Measurements from ENCODE around the gene ELOB. TPM values are rescaled to one million over a fixed set of nuclear protein-coding genes. Genes with fewer than 3 reads are reported as not detected.
A peak's percentile ranks its signal among the peaks of the same experiment; 100 is the strongest.

Gene ELOB
- polyA plus RNA-seq, 1 of the 3 experiments (the other 2 are of a cell fraction), result 329 TPM

- Histone ChIP-seq H3K4me1 (ENCODE audit: control insufficient read depth in 1 of 2, insufficient read depth in 2 of 2, low read depth in 1 of 2, low read length in 1 of 2) (peaks cover 0 to 7% of the 10 kb centered on the region in 2 experiments; a peak in 1 of 4 replicates), H3K79me2 (ENCODE audit: insufficient read depth) (no peaks in the 10 kb centered on the region), H4K20me1 (ENCODE audit: insufficient read depth) (no peaks in the 10 kb centered on the region), H3K9me3 (no peaks in the 10 kb centered on the region), H3K9me2 (no peaks in the 10 kb centered on the region), H3K4me3 (ENCODE audit: low read depth in 2 of 2, low read length in 1 of 2) (no peak overlapping the region), H3K4me2 (no peak overlapping the region), H3K27me3 (ENCODE audit: insufficient read depth) (no peaks in the 10 kb centered on the region), H3K36me3 (replicated peaks in 1 of 2; ENCODE audit: control insufficient read depth in 1 of 2, insufficient read depth in 2 of 2, low read length in 1 of 2) (no peaks in the 10 kb centered on the region), H3F3A (replicated peaks; ENCODE audit: insufficient read depth) (no peaks in the 10 kb centered on the region), H3K9ac (no peak overlapping the region), H2AFZ (ENCODE audit: low read depth) (no peak overlapping the region), H3K27ac (ENCODE audit: low read depth in 2 of 2, low read length in 1 of 2) (peak overlapping the region in 1 of 2 experiments; percentile 79; a peak in 2 of 4 replicates)
- no peak for DNase-seq
- POLR2A ChIA-PET, result no interaction called here
- CTCF ChIA-PET, result interaction anchor here (1.1 to 1.7 kb wide), 4 partner anchors 8 to 40 kb away, joined by 3 to 5 read pairs (median 4); partner anchors contain the start of gene PRSS33
- TF ChIP-seq NFIC (IDR thresholded peaks at IDR 0.05; ENCODE audit: borderline replicate concordance), result no peak
- TF ChIP-seq RCOR1 (IDR thresholded peaks at IDR 0.05; ENCODE audit: low read length), result no peak
- TF ChIP-seq, protein P1, sequence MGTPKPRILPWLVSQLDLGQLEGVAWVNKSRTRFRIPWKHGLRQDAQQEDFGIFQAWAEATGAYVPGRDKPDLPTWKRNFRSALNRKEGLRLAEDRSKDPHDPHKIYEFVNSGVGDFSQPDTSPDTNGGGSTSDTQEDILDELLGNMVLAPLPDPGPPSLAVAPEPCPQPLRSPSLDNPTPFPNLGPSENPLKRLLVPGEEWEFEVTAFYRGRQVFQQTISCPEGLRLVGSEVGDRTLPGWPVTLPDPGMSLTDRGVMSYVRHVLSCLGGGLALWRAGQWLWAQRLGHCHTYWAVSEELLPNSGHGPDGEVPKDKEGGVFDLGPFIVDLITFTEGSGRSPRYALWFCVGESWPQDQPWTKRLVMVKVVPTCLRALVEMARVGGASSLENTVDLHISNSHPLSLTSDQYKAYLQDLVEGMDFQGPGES (IDR thresholded peaks at IDR 0.05; ENCODE audit: low read depth, low read length), result no peak
- TF ChIP-seq RAD21 (IDR thresholded peaks at IDR 0.05; ENCODE audit: low read length), result no peak
- TF ChIP-seq USF1 (IDR thresholded peaks at IDR 0.05; ENCODE audit: borderline replicate concordance, low read depth), result no peak
- TF ChIP-seq EP300 (IDR thresholded peaks at IDR 0.05; ENCODE audit: borderline replicate concordance in 1 of 2, low read depth in 1 of 2, low read length in 1 of 2), result no peak
- 97% methylated on average over 18 of the region's 39 CpGs for WGBS (ENCODE audit: low lambda C conversion rate)
These were observed 21.7 kb upstream of the ELOB start for GRCh38 chr16:2798723-2799204.

- Histone ChIP-seq H3K9ac (no peak overlapping the region), H3K36me3 (replicated peaks in 1 of 2; ENCODE audit: control insufficient read depth in 1 of 2, insufficient read depth in 2 of 2, low read length in 1 of 2) (no peaks in the 10 kb centered on the region), H4K20me1 (ENCODE audit: insufficient read depth) (no peaks in the 10 kb centered on the region), H3K4me3 (ENCODE audit: low read depth in 2 of 2, low read length in 1 of 2) (no peak overlapping the region), H3K27me3 (ENCODE audit: insufficient read depth) (peaks cover 7% of the 10 kb centered on the region; the same call in 1 of the 2 replicates), H3K4me2 (no peak overlapping the region), H3K9me2 (no peaks in the 10 kb centered on the region), H3K79me2 (ENCODE audit: insufficient read depth) (no peaks in the 10 kb centered on the region), H2AFZ (ENCODE audit: low read depth) (no peak overlapping the region), H3K27ac (ENCODE audit: low read depth in 2 of 2, low read length in 1 of 2) (no peak overlapping the region), H3K4me1 (ENCODE audit: control insufficient read depth in 1 of 2, insufficient read depth in 2 of 2, low read depth in 1 of 2, low read length in 1 of 2) (peaks cover 0 to 7% of the 10 kb centered on the region in 2 experiments; a peak in 1 of 4 replicates), H3F3A (replicated peaks; ENCODE audit: insufficient read depth) (no peaks in the 10 kb centered on the region), H3K9me3 (no peaks in the 10 kb centered on the region)
- ChIA-PET CTCF (interaction anchor here (2.0 kb wide), 1 partner anchor 73 kb away, joined by 8 read pairs; no protein-coding TSS in a partner anchor), POLR2A (no interaction called here)
- WGBS (ENCODE audit: low lambda C conversion rate), result 49% methylated on average over 7 of the region's 7 CpGs
- no peak for DNase-seq
- no peak for TF ChIP-seq FOXM1 (IDR thresholded peaks at IDR 0.05; ENCODE audit: low read depth)
- no peak for TF ChIP-seq MEF2A (IDR thresholded peaks at IDR 0.05; ENCODE audit: borderline replicate concordance, low read depth)
- no peak for TF ChIP-seq RXRA (IDR thresholded peaks at IDR 0.05; ENCODE audit: borderline replicate concordance, low read depth)
- TF ChIP-seq, protein P1 (IDR thresholded peaks at IDR 0.05; ENCODE audit: low read depth, low read length), result no peak
- TF ChIP-seq NRF1 (IDR thresholded peaks at IDR 0.05; ENCODE audit: low read depth, low read length), result no peak
- TF ChIP-seq FOXJ3 (CRISPR knock-in tag; IDR thresholded peaks at IDR 0.05), result no peak
- no peak for TF ChIP-seq CHD2 (IDR thresholded peaks at IDR 0.05; ENCODE audit: low read length, partially characterized antibody)
- no peak for TF ChIP-seq RAD21 (IDR thresholded peaks at IDR 0.05; ENCODE audit: low read length)
- no peak for TF ChIP-seq TAF1 (IDR thresholded peaks at IDR 0.05; ENCODE audit: borderline replicate concordance, low read depth, low read length)
- TF ChIP-seq GATA2 (CRISPR knock-in tag; IDR thresholded peaks at IDR 0.05), result no peak
- no peak for TF ChIP-seq USF2 (IDR thresholded peaks at IDR 0.05; ENCODE audit: borderline replicate concordance, low read depth, low read length)
- no peak for TF ChIP-seq FOSL2 (IDR thresholded peaks at IDR 0.05; ENCODE audit: borderline replicate concordance, low read depth)
- no peak for TF ChIP-seq ELF1 (IDR thresholded peaks at IDR 0.05)
- no peak for TF ChIP-seq SMC3 (IDR thresholded peaks at IDR 0.05; ENCODE audit: low read depth, low read length)
- TF ChIP-seq, protein P2, sequence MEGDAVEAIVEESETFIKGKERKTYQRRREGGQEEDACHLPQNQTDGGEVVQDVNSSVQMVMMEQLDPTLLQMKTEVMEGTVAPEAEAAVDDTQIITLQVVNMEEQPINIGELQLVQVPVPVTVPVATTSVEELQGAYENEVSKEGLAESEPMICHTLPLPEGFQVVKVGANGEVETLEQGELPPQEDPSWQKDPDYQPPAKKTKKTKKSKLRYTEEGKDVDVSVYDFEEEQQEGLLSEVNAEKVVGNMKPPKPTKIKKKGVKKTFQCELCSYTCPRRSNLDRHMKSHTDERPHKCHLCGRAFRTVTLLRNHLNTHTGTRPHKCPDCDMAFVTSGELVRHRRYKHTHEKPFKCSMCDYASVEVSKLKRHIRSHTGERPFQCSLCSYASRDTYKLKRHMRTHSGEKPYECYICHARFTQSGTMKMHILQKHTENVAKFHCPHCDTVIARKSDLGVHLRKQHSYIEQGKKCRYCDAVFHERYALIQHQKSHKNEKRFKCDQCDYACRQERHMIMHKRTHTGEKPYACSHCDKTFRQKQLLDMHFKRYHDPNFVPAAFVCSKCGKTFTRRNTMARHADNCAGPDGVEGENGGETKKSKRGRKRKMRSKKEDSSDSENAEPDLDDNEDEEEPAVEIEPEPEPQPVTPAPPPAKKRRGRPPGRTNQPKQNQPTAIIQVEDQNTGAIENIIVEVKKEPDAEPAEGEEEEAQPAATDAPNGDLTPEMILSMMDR (IDR thresholded peaks at IDR 0.05), result no peak
These were observed 18.5 kb upstream of the ELOB start for GRCh38 chr16:2795395-2796143.

All from SK-N-SH (cell line).